KOPT-K1 (cell line): ENCODE measurements around the gene NXPE4.

Experiments used
- H3K27ac ChIP-seq: fragments of 200-600 bp; sonication (generic); 2 replicates; pipeline ENCODE4 v1.5.1; 2016; ENCODE audit warnings: antibody characterized with exemption, mild to moderate bottlenecking, low read depth, low read length; ENCODE audit not compliant: poor library complexity, severe bottlenecking
- H3K36me3 ChIP-seq: fragments of 200-600 bp; sonication (generic); 2 replicates; pipeline ENCODE4 v1.5.1; 2017; ENCODE audit warnings: antibody characterized with exemption, mild to moderate bottlenecking, low read length, moderate library complexity; ENCODE audit not compliant: insufficient read depth
- H3K9me3 ChIP-seq: fragments of 200-600 bp; sonication (generic); 2 replicates; pipeline ENCODE4 v1.5.1; 2017; ENCODE audit warnings: antibody characterized with exemption, low read length, mild to moderate bottlenecking; ENCODE audit not compliant: insufficient read depth, poor library complexity, severe bottlenecking

NXPE4 gene

GRCh38 chr11:114556135-114556534, 39.5 kb downstream of the NXPE4 start:
- Histone ChIP-seq H3K27ac (no peak overlapping the region), H3K36me3 (no peaks in the 10 kb centered on the region), H3K9me3 (no peaks in the 10 kb centered on the region)

GRCh38 chr11:114553642-114554041, 41.9 kb downstream of the NXPE4 start:
- Histone ChIP-seq H3K36me3 (no peaks in the 10 kb centered on the region), H3K9me3 (no peaks in the 10 kb centered on the region), H3K27ac (no peak overlapping the region)

- Histone ChIP-seq H3K36me3 (no peaks in the 10 kb centered on the region), H3K9me3 (no peaks in the 10 kb centered on the region), H3K27ac (no peak overlapping the region)
Observed at GRCh38 chr11:114551060-114551459, 44.5 kb downstream of the NXPE4 start.

- Histone ChIP-seq H3K9me3 (peaks cover 4% of the 10 kb centered on the region), H3K27ac (no peak overlapping the region), H3K36me3 (no peaks in the 10 kb centered on the region)
Observed at GRCh38 chr11:114525682-114526081, 69.9 kb downstream of the NXPE4 start.

GRCh38 chr11:114524122-114524521, 71.5 kb downstream of the NXPE4 start:
- Histone ChIP-seq H3K36me3 (no peaks in the 10 kb centered on the region), H3K27ac (no peak overlapping the region), H3K9me3 (peaks cover 4% of the 10 kb centered on the region)

- no peak overlapping the region for H3K27ac ChIP-seq
- H3K36me3 ChIP-seq: no peaks in the 10 kb centered on the region
- peaks cover 4% of the 10 kb centered on the region for H3K9me3 ChIP-seq
Observed at GRCh38 chr11:114522818-114523217, 72.8 kb downstream of the NXPE4 start.
